ENCODE measurements around the gene UGT1A8.
A peak's percentile ranks its signal among the peaks of the same experiment; 100 is the strongest.
"Not testable (repeated sequence)": the region's sequence is repeated elsewhere in the genome, so short reads cannot be mapped to it uniquely, and the experiment has no call there.

Gene UGT1A8

DNA sequence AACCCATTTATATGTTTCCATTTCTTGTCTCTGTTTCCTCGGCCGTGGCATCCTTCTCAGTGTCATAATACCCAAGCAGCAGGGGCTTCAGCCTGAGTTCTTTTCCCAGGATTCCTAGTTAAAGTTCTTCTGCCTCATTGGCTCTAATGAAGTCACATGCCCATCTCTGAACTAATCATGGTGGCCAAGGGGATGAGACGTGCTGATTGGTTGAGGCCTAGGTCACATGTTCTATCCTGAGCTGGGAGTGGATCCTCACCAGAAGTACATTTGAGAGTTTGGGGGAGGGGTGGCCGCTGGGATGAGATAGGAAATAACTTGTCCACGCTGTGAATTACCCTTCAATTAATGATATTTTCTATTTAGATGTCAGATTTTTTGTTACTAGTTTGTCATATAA lies 91.5 kb downstream of the UGT1A8 start:
- no peak for DNase-seq (ENCODE audit: extremely low read depth, low read depth)
- no peak for TF ChIP-seq CTCF (IDR thresholded peaks at IDR 0.05; ENCODE audit: low read depth, low read length)

DNA sequence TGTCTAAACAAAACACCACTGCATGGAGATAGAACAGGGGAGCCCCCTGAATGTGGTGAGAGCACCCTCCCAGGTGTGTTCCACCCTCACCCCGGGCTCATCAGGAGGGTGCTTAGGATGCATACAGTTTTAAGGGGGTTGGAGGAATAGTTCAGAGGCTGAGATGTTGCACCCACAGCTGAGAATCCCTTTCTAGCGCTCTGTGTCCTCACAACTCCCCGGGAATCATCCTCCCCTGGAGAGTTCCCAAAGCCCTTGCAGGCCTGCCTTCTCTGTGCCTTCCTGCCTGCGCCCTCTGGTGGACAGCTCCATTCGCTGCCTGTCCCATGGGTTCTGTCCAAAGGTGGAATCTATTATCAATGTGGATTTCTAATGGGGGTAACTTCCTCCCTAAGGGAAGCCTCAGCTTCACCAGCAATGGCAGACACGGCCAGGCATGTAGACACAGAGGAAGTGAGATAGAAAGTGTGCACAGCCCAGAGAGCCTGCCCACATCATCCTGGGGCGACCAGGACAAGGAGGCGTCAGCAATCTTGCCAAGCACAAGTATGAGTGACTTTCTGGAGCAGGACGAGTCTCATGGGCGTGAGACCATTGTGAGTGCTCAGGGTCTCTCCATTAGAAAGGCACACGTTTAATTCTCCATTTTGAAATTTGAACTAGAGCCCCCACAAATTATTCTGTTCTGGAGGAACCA lies 94.0 kb downstream of the UGT1A8 start:
- TF ChIP-seq CTCF (IDR thresholded peaks at IDR 0.05; ENCODE audit: low read depth, low read length) = peak; percentile 95
- DNase-seq (ENCODE audit: extremely low read depth, low read depth) = peak; percentile 38

DNA sequence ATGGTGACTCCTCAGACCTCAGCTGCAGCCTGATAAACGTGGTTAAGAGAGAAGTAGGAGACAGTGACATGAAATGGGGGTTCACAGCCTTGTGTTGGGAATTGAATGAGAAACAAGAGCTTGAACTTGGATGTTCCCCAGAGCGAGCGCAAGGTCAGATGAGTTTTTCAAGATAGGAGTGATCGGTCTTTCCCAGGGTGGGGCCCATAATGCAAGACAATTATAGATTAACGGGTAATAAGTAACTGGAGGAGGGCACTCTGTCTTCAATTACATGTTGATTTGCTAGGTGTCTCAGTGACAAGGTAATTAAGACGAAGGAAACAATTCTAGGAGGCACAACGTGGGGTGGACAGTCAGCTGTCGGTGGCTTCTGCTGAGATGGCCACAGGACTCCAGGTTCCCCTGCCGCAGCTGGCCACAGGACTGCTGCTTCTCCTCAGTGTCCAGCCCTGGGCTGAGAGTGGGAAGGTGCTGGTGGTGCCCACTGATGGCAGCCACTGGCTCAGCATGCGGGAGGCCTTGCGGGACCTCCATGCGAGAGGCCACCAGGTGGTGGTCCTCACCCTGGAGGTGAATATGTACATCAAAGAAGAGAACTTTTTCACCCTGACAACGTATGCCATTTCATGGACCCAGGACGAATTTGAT lies 95.3 kb downstream of the UGT1A8 start, which contains the start of gene UGT1A5:
Gene UGT1A5 (plus strand): TSS at position 297 of the 651 bp plus-strand sequence. CDS start 85 bp downstream, at position 382.
- TF ChIP-seq CTCF (IDR thresholded peaks at IDR 0.05; ENCODE audit: low read depth, low read length) = no peak
- DNase-seq (ENCODE audit: extremely low read depth, low read depth) = no peak

DNA sequence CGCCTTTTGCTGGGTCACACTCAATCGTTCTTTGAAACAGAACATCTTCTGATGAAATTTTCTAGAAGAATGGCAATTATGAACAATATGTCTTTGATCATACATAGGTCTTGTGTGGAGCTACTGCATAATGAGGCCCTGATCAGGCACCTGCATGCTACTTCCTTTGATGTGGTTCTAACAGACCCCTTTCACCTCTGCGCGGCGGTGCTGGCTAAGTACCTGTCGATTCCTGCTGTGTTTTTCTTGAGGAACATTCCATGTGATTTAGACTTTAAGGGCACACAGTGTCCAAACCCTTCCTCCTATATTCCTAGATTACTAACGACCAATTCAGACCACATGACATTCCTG lies 95.8 kb downstream of the UGT1A8 start:
- no peak for TF ChIP-seq CTCF (IDR thresholded peaks at IDR 0.05; ENCODE audit: low read depth, low read length)
- DNase-seq (ENCODE audit: extremely low read depth, low read depth) = no peak

GRCh38 chr2:233714121-233714520 lies 96.7 kb downstream of the UGT1A8 start:
- TF ChIP-seq CTCF (IDR thresholded peaks at IDR 0.05; ENCODE audit: low read depth, low read length) = no peak
- DNase-seq (ENCODE audit: extremely low read depth, low read depth) = no peak

GRCh38 chr2:233718552-233718951 lies 101.1 kb downstream of the UGT1A8 start, which contains the start of gene UGT1A4:
UGT1A4 (plus strand) TSS chr2:233718736; CDS start chr2:233718821, 85 bp downstream.
- no peak for DNase-seq (ENCODE audit: extremely low read depth, low read depth)
- TF ChIP-seq CTCF (IDR thresholded peaks at IDR 0.05; ENCODE audit: low read depth, low read length) = no peak

GRCh38 chr2:233728723-233729301 lies 111.4 kb downstream of the UGT1A8 start, which contains the start of gene UGT1A3:
UGT1A3 (plus strand) TSS chr2:233729042; CDS start chr2:233729127, 85 bp downstream.
- no peak for TF ChIP-seq CTCF (IDR thresholded peaks at IDR 0.05; ENCODE audit: low read depth, low read length)
- no peak for DNase-seq (ENCODE audit: extremely low read depth, low read depth)

- DNase-seq (ENCODE audit: extremely low read depth, low read depth) = not testable (repeated sequence)
Observed at GRCh38 chr2:233736868-233737653, 119.6 kb downstream of the UGT1A8 start.

Data from AG09319 (cell line).